ENCODE data around the gene FBLN5.

The FBLN5 gene

DNA sequence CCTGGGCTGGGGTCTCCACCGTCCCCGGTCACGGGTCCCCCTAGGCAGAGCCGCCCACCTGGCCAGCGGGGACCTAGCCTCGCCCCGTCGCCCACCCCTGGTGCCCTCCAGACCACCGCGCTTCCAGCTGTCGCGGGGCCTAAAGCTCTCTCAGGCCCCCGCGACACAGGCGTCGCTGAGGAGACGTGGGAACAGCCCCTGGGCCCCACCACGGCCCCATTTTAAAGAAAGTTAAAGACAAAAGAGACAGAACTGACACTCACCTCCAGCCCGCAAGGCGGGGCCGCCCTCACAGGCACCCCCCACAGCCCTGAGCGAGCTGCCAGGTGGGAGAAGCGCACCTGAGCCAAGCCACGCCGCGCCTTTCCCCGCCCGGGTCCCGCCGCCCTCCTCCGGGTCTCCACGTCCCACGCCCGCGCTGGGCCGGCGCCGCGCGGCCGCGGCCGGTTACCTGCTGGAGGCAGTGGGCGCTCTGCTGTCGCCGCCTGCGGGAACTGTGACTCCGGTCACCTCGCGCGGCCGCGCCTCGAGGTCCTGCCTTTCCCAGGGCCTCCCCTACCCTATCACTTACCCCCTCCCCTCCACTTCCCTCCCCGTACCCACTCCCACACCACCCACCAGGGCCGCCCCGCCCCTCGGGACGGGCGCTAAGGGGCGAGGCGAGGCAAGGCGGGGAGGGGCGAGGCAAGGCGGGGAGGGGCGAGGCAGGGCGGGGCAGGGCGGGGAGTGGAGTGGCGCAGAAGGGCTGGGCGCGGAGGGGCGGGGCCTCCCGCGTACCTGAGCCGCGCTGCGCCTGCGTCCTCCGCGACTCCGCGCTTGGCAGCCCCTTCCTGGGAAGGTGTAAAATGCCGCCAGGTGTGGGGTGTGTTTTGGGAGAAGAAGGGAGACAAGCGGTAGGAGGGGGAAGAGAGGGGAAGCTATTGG, 111.3 kb downstream of the FBLN5 start:
- Histone ChIP-seq H3K36me3 (ENCODE audit: insufficient read depth, low read length) (no peaks in the 10 kb centered on the region), H3K9me3 (ENCODE audit: low read depth, low read length) (no peaks in the 10 kb centered on the region), H3K4me3 (peak overlapping the region; percentile 81), H3K27ac (no peak overlapping the region), H3K9ac (ENCODE audit: insufficient read length) (no peak overlapping the region)
- TF ChIP-seq FOXP2 (optimal IDR thresholded peaks at IDR 0.05; ENCODE audit: control extremely low read depth, extremely low read length, insufficient read depth) (no peak), EZH2 (IDR thresholded peaks at IDR 0.05) (peak; percentile 95)
- no peak for DNase-seq (ENCODE audit: low read depth, low spot score)

DNA sequence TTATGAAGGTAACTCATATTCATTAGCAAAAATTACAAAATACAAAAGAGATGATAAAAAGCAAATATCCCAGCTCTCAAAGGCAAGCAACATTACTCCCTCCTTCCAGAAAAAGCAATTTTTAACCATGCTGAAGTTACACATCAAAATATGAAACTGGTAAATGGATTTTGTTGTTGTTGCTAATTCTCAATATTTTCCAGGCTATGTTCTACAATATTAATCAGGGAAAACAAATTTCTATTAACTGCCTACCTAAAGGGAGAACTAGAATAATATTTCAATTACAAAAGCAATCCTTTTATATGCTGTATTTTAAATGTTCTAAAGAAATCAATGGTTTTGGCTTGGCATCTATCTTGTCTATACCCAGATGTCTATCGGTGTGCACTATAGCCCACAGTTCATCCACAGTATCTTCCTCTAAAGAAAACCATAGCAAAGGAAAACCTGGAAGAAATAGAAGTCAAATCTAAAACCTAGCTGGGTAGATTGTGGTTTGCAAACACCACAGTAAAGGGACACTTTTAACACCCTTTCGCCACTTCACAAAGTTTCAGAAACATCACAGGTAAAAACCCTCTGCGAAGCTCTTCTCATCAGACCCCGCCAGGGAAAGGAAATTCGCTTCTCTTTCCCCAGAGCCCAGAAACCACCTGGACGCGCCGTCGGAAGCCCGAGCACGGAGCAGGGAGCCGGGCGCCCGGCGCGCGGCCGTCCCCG, 112.1 kb downstream of the FBLN5 start:
- Histone ChIP-seq H3K9me3 (ENCODE audit: low read depth, low read length) (no peaks in the 10 kb centered on the region), H3K9ac (ENCODE audit: insufficient read length) (no peak overlapping the region), H3K36me3 (ENCODE audit: insufficient read depth, low read length) (no peaks in the 10 kb centered on the region), H3K4me3 (peak overlapping the region; percentile 81), H3K27ac (no peak overlapping the region)
- no peak for DNase-seq (ENCODE audit: low read depth, low spot score)
- TF ChIP-seq EZH2 (IDR thresholded peaks at IDR 0.05) (no peak), FOXP2 (optimal IDR thresholded peaks at IDR 0.05; ENCODE audit: control extremely low read depth, extremely low read length, insufficient read depth) (no peak), POLR2AphosphoS5 (IDR thresholded peaks at IDR 0.05; ENCODE audit: borderline replicate concordance, low read depth, low read length) (no peak)

GRCh38 chr14:91834571-91834970, 112.9 kb downstream of the FBLN5 start:
- Histone ChIP-seq H3K9me3 (ENCODE audit: low read depth, low read length) (no peaks in the 10 kb centered on the region), H3K9ac (ENCODE audit: insufficient read length) (no peak overlapping the region), H3K36me3 (ENCODE audit: insufficient read depth, low read length) (no peaks in the 10 kb centered on the region), H3K4me3 (no peak overlapping the region), H3K27ac (no peak overlapping the region)
- TF ChIP-seq FOXP2 (optimal IDR thresholded peaks at IDR 0.05; ENCODE audit: control extremely low read depth, extremely low read length, insufficient read depth), result no peak
- DNase-seq (ENCODE audit: low read depth, low spot score), result no peak

DNA sequence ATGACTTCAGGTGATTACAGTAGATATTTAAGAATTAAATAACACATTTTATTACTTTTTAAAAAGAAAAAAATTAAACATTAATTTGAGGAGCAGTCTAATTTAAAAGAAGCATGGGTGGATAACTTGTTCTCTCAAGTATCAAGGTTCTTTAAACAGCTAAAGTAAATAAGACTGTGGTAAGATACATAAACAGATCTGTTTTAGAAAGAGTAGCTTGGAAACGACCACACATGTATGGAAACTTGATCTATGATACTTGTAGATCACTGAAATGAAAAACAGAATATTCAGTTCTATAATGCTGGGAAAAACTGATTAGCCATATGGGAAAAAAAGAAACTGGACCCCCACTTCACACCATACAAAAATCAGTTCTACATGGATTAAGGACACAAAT, 116.2 kb downstream of the FBLN5 start:
- TF ChIP-seq FOXP2 (optimal IDR thresholded peaks at IDR 0.05; ENCODE audit: control extremely low read depth, extremely low read length, insufficient read depth) (no peak), POLR2AphosphoS5 (IDR thresholded peaks at IDR 0.05; ENCODE audit: borderline replicate concordance, low read depth, low read length) (no peak), EZH2 (IDR thresholded peaks at IDR 0.05) (no peak)
- Histone ChIP-seq H3K4me3 (no peak overlapping the region), H3K36me3 (ENCODE audit: insufficient read depth, low read length) (no peaks in the 10 kb centered on the region)

GRCh38 chr14:91830777-91831176, 116.7 kb downstream of the FBLN5 start:
- Histone ChIP-seq H3K27ac (no peak overlapping the region), H3K4me3 (no peak overlapping the region), H3K36me3 (ENCODE audit: insufficient read depth, low read length) (no peaks in the 10 kb centered on the region), H3K9me3 (ENCODE audit: low read depth, low read length) (no peaks in the 10 kb centered on the region), H3K9ac (ENCODE audit: insufficient read length) (no peak overlapping the region)
- TF ChIP-seq FOXP2 (optimal IDR thresholded peaks at IDR 0.05; ENCODE audit: control extremely low read depth, extremely low read length, insufficient read depth) (no peak), EZH2 (IDR thresholded peaks at IDR 0.05) (no peak), POLR2AphosphoS5 (IDR thresholded peaks at IDR 0.05; ENCODE audit: borderline replicate concordance, low read depth, low read length) (no peak)
- DNase-seq (ENCODE audit: low read depth, low spot score), result no peak

More for the DNA sequence above, 116.2 kb downstream of the FBLN5 start:
- H3K27ac ChIP-seq, result no peak overlapping the region
- no peak for DNase-seq (ENCODE audit: low read depth, low spot score)
- no peaks in the 10 kb centered on the region for H3K9me3 ChIP-seq (ENCODE audit: low read depth, low read length)
- no peak overlapping the region for H3K9ac ChIP-seq (ENCODE audit: insufficient read length)

GRCh38 chr14:91829511-91829910, 118.0 kb downstream of the FBLN5 start:
- H3K9me3 ChIP-seq (ENCODE audit: low read depth, low read length), result no peaks in the 10 kb centered on the region
- DNase-seq (ENCODE audit: low read depth, low spot score), result no peak
- H3K9ac ChIP-seq (ENCODE audit: insufficient read length), result no peak overlapping the region
- no peaks in the 10 kb centered on the region for H3K36me3 ChIP-seq (ENCODE audit: insufficient read depth, low read length)
- no peak overlapping the region for H3K4me3 ChIP-seq
- no peak overlapping the region for H3K27ac ChIP-seq
- TF ChIP-seq FOXP2 (optimal IDR thresholded peaks at IDR 0.05; ENCODE audit: control extremely low read depth, extremely low read length, insufficient read depth), result no peak
- TF ChIP-seq EZH2 (IDR thresholded peaks at IDR 0.05), result no peak
- TF ChIP-seq POLR2AphosphoS5 (IDR thresholded peaks at IDR 0.05; ENCODE audit: borderline replicate concordance, low read depth, low read length), result no peak

- no peak for TF ChIP-seq EZH2 (IDR thresholded peaks at IDR 0.05)
- no peak for TF ChIP-seq FOXP2 (optimal IDR thresholded peaks at IDR 0.05; ENCODE audit: control extremely low read depth, extremely low read length, insufficient read depth)
- no peak for TF ChIP-seq POLR2AphosphoS5 (IDR thresholded peaks at IDR 0.05; ENCODE audit: borderline replicate concordance, low read depth, low read length)
- H3K27ac ChIP-seq, result no peak overlapping the region
- no peak overlapping the region for H3K4me3 ChIP-seq
- DNase-seq (ENCODE audit: low read depth, low spot score), result no peak
- H3K36me3 ChIP-seq (ENCODE audit: insufficient read depth, low read length), result no peaks in the 10 kb centered on the region
- no peak overlapping the region for H3K9ac ChIP-seq (ENCODE audit: insufficient read length)
- no peaks in the 10 kb centered on the region for H3K9me3 ChIP-seq (ENCODE audit: low read depth, low read length)
These were observed 119.7 kb downstream of the FBLN5 start for GRCh38 chr14:91827746-91828145.
